Measurements from ENCODE around the gene TAF1C. TPM values are rescaled to one million over a fixed set of nuclear protein-coding genes. Genes with fewer than 3 reads are reported as not detected.

The TAF1C gene
- total RNA-seq, 3 donors from 2014 or later: 71.6 to 78.6 (median 74.4) TPM

GRCh38 chr16:84169765-84170310 lies 17.0 kb downstream of the TAF1C start:
- no peak for ATAC-seq
- no peaks in the 10 kb centered on the region for H3K4me1 Mint-ChIP-seq (ENCODE audit: low read depth)
- no peak for DNase-seq
- peaks cover 29% of the 10 kb centered on the region for H3K27me3 Mint-ChIP-seq (ENCODE audit: low read depth)
- no peaks in the 10 kb centered on the region for H3K9me3 Mint-ChIP-seq
- H3K36me3 Mint-ChIP-seq (ENCODE audit: insufficient read depth): no peaks in the 10 kb centered on the region
- H3K4me3 Mint-ChIP-seq: no peak overlapping the region

- H3K9me3 Mint-ChIP-seq: no peaks in the 10 kb centered on the region
- no peak overlapping the region for H3K4me3 Mint-ChIP-seq
- ATAC-seq: peak; percentile 57 to 90
- H3K36me3 Mint-ChIP-seq (ENCODE audit: insufficient read depth): no peaks in the 10 kb centered on the region
- no peaks in the 10 kb centered on the region for H3K4me1 Mint-ChIP-seq (ENCODE audit: low read depth)
- DNase-seq: no peak
- H3K27me3 Mint-ChIP-seq (ENCODE audit: low read depth): peaks cover 32% of the 10 kb centered on the region
These were observed 19.8 kb downstream of the TAF1C start for GRCh38 chr16:84166796-84167695.

GRCh38 chr16:84165746-84166145 lies 21.1 kb downstream of the TAF1C start:
- Mint-ChIP-seq H3K27me3 (ENCODE audit: low read depth) (peaks cover 33% of the 10 kb centered on the region), H3K9me3 (no peaks in the 10 kb centered on the region), H3K36me3 (ENCODE audit: insufficient read depth) (no peaks in the 10 kb centered on the region), H3K4me1 (ENCODE audit: low read depth) (no peaks in the 10 kb centered on the region), H3K4me3 (no peak overlapping the region)
- DNase-seq (no peak), ATAC-seq (no peak)

GRCh38 chr16:84161801-84162200 lies 25.1 kb downstream of the TAF1C start:
- Mint-ChIP-seq H3K4me3 (no peak overlapping the region), H3K36me3 (ENCODE audit: insufficient read depth) (no peaks in the 10 kb centered on the region), H3K4me1 (ENCODE audit: low read depth) (no peaks in the 10 kb centered on the region), H3K27me3 (ENCODE audit: low read depth) (peaks cover 29% of the 10 kb centered on the region), H3K9me3 (no peaks in the 10 kb centered on the region)
- no peak for DNase-seq
- ATAC-seq: no peak

DNA sequence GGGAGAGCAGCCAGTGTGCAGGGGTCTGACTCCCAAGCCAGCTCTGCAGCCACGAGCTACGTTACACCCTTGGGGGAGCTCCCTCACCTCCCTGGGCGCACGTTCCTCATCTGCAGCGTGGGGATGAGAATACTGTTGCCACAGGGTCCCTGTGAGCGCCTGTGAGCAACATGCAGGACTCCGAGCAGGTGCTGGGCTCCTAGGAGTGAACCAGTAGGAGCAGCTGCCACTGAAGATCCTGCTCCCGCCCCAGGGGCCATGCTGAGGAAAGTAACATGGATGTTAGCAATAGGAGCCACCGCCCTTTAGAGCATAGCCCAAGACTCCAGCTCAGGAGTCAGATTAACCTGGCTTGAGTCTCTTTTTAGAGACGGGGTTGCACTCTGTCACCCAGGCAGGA lies 25.8 kb downstream of the TAF1C start:
- H3K36me3 Mint-ChIP-seq (ENCODE audit: insufficient read depth): no peaks in the 10 kb centered on the region
- no peaks in the 10 kb centered on the region for H3K9me3 Mint-ChIP-seq
- peaks cover 28% of the 10 kb centered on the region for H3K27me3 Mint-ChIP-seq (ENCODE audit: low read depth)
- no peak overlapping the region for H3K4me3 Mint-ChIP-seq
- DNase-seq (no peak), ATAC-seq (no peak)
- no peaks in the 10 kb centered on the region for H3K4me1 Mint-ChIP-seq (ENCODE audit: low read depth)

DNA sequence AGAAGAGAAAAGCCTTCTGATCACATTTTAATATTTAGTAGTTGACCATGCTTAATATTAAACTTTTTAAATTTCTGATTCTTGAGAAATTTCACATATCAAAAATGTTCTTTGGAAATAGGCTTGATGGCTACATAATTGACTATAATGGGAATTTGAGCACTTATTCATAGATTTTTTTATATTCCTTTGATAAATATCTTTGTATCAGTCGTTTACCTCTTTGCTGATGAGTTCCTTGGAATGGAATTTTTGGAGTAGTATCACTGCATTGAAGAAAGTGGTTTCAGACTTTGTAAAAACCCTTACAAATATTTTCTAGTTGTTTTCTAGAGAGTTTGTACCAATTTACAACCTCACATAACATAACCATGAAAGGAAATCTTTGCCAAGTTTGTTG lies 27.1 kb downstream of the TAF1C start:
- Mint-ChIP-seq H3K4me1 (ENCODE audit: low read depth) (no peaks in the 10 kb centered on the region), H3K36me3 (ENCODE audit: insufficient read depth) (no peaks in the 10 kb centered on the region), H3K4me3 (no peak overlapping the region), H3K27me3 (ENCODE audit: low read depth) (peaks cover 23% of the 10 kb centered on the region), H3K9me3 (no peaks in the 10 kb centered on the region)
- DNase-seq (no peak), ATAC-seq (no peak)

DNA sequence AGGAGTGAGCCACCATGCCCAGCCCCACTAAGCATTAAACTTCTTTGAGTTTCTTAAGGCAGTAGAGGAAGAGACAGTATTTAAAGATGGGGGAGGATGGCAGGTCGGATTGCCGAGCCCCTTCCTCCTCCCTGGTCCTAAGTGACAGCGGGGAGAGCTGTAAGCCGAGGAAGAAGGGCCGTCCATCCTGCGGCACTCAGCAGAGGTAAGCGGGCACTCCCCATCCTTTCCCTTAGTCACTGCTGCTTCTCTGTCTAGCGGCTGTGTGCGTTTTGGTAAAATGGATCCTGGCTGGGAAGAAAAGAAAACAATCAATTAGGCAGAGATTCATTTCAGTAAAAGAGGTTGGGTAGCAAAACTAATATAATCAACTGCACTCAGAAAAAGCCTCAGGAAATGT lies 27.9 kb downstream of the TAF1C start:
- Mint-ChIP-seq H3K4me1 (ENCODE audit: low read depth) (no peaks in the 10 kb centered on the region), H3K27me3 (ENCODE audit: low read depth) (peaks cover 22% of the 10 kb centered on the region), H3K4me3 (no peak overlapping the region), H3K36me3 (ENCODE audit: insufficient read depth) (no peaks in the 10 kb centered on the region), H3K9me3 (no peaks in the 10 kb centered on the region)
- DNase-seq (no peak), ATAC-seq (no peak)

- ATAC-seq: no peak
- Mint-ChIP-seq H3K4me3 (no peak overlapping the region), H3K27me3 (ENCODE audit: low read depth) (peaks cover 19% of the 10 kb centered on the region)
These were observed 30.5 kb downstream of the TAF1C start for GRCh38 chr16:84156342-84156784.

DNA sequence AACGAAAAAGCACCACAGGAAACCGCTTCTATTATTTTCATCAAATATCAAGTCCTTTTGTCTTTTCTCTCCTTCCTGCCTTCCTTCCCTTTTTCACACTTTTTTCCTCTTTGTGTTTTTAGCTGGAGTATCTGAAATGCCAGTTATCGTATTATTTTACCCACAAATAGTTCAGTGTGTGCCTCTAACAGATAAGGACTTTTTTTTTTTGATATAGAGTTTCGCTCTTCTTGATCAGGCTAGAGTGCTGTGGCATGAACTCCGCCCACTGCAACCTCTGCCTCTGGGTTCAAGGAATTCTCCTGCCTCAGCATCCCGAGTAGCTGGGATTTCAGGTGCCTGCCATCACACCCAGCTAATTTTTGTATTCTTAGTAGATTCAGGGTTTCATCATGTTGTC lies 31.1 kb downstream of the TAF1C start:
- no peaks in the 10 kb centered on the region for H3K4me1 Mint-ChIP-seq (ENCODE audit: low read depth)
- H3K27me3 Mint-ChIP-seq (ENCODE audit: low read depth): peaks cover 24% of the 10 kb centered on the region
- no peaks in the 10 kb centered on the region for H3K36me3 Mint-ChIP-seq (ENCODE audit: insufficient read depth)
- no peak for ATAC-seq
- H3K9me3 Mint-ChIP-seq: no peaks in the 10 kb centered on the region
- H3K4me3 Mint-ChIP-seq: no peak overlapping the region
- no peak for DNase-seq

More at GRCh38 chr16:84156342-84156784, 30.5 kb downstream of the TAF1C start:
- H3K36me3 Mint-ChIP-seq (ENCODE audit: insufficient read depth): no peaks in the 10 kb centered on the region
- no peak for DNase-seq
- no peaks in the 10 kb centered on the region for H3K9me3 Mint-ChIP-seq
- no peaks in the 10 kb centered on the region for H3K4me1 Mint-ChIP-seq (ENCODE audit: low read depth)

DNA sequence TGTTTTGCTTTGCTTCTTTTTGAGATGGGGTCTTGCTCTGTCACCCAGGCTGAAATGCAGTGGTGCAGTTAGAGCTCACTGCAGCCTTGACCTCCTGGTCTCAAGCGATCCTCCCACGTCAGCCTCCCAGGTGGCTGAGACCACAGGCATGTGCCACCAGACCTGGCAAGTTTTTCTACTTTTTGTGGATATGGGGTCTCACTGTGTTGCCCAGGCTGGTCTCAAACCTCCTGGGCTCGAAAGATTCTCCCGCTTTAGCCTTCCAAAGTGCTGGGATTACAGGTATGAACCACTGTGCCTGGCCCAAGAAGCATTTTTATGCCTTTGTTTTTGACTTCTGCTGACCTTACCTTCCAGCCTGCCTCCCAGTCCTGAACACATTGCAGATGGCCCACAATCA lies 31.6 kb downstream of the TAF1C start:
- DNase-seq (no peak), ATAC-seq (no peak)
- H3K9me3 Mint-ChIP-seq: no peaks in the 10 kb centered on the region
- H3K4me3 Mint-ChIP-seq: no peak overlapping the region
- H3K36me3 Mint-ChIP-seq (ENCODE audit: insufficient read depth): no peaks in the 10 kb centered on the region
- H3K27me3 Mint-ChIP-seq (ENCODE audit: low read depth): peaks cover 24% of the 10 kb centered on the region
- H3K4me1 Mint-ChIP-seq (ENCODE audit: low read depth): no peaks in the 10 kb centered on the region

GRCh38 chr16:84153660-84154214 lies 33.1 kb downstream of the TAF1C start:
- no peak for ATAC-seq
- H3K4me1 Mint-ChIP-seq (ENCODE audit: low read depth): no peaks in the 10 kb centered on the region

DNA sequence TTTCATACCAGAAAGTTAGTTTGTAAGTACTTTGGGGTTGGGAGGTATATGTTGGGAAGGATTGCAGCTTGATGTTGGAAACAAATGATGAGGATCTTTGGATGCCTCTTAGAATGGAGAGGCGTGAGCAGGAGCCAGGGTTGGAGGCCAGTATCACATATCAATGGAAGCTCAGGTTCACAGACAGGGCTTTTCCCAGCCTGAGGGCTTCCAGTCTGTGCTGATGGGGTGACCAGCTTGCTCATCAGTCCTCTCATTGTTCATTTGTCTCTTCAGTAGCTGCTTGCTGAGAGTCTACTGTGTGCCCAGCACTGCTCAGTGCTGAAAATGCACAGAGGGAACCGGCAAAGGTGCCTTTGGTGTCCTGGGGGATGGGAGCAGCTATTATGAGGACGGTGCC lies 35.9 kb downstream of the TAF1C start:
- H3K4me3 Mint-ChIP-seq: no peak overlapping the region
- ATAC-seq (no peak), DNase-seq (no peak)
- H3K27me3 Mint-ChIP-seq (ENCODE audit: low read depth): peaks cover 13% of the 10 kb centered on the region
- H3K9me3 Mint-ChIP-seq: no peaks in the 10 kb centered on the region
- no peaks in the 10 kb centered on the region for H3K4me1 Mint-ChIP-seq (ENCODE audit: low read depth)
- no peaks in the 10 kb centered on the region for H3K36me3 Mint-ChIP-seq (ENCODE audit: insufficient read depth)

More at GRCh38 chr16:84153660-84154214, 33.1 kb downstream of the TAF1C start:
- Mint-ChIP-seq H3K9me3 (no peaks in the 10 kb centered on the region), H3K27me3 (ENCODE audit: low read depth) (peaks cover 16% of the 10 kb centered on the region), H3K4me3 (no peak overlapping the region), H3K36me3 (ENCODE audit: insufficient read depth) (no peaks in the 10 kb centered on the region)
- DNase-seq: no peak

- Mint-ChIP-seq H3K27me3 (ENCODE audit: low read depth) (peaks cover 3% of the 10 kb centered on the region), H3K4me3 (peak within 1 kb of the TSS; percentile 96), H3K36me3 (ENCODE audit: insufficient read depth) (no peaks in the 10 kb centered on the region), H3K9me3 (no peaks in the 10 kb centered on the region), H3K4me1 (ENCODE audit: low read depth) (peaks cover 14% of the 10 kb centered on the region)
- ATAC-seq: peak; percentile 82 to 87
- DNase-seq: peak; percentile 95
These were observed 41.8 kb downstream of the TAF1C start, which contains the start of the genes DNAAF1 and HSDL1 for GRCh38 chr16:84144859-84145639. TSS of gene DNAAF1 (plus strand) at chr16:84145308. CDS start at chr16:84145441, 133 bp downstream. TSS of gene HSDL1 (minus strand) at chr16:84145177. CDS start at chr16:84131321, 13,856 bp downstream.

All from activated T-cell treated with anti-CD3 and anti-CD28 coated beads, Interleukin-2, amount 50 U/mL, for 4 hours (primary cell).